ENCODE results near the gene MID1IP1.

Gene MID1IP1

DNA sequence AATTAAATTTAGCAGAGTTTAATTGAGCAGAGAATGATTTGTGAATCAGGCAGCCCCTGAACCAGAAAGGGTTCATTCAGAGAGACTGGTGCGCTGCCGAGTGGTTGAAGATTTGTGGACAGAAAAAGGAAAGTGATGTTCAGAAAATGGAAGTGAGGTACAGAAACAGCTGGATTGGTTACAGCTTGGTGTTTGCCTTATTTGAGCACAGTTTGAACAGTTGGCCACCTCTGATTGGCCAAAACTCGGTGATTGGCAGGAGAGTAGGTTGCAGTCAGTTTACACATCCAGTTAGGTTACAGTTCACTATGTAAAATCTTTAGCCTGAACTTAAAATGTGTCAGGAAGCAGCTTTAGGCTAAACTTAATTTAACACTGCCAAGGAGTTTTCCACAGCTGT is 14.9 kb downstream of the MID1IP1 start:
- no peak for DNase-seq (ENCODE audit: low read depth in 2 of 2)

GRCh38 chrX:38817004-38817703 is 15.9 kb downstream of the MID1IP1 start:
- no peak for DNase-seq (ENCODE audit: low read depth in 2 of 2)

GRCh38 chrX:38819163-38819562 is 17.9 kb downstream of the MID1IP1 start:
- no peak for DNase-seq (ENCODE audit: low read depth in 2 of 2)

DNA sequence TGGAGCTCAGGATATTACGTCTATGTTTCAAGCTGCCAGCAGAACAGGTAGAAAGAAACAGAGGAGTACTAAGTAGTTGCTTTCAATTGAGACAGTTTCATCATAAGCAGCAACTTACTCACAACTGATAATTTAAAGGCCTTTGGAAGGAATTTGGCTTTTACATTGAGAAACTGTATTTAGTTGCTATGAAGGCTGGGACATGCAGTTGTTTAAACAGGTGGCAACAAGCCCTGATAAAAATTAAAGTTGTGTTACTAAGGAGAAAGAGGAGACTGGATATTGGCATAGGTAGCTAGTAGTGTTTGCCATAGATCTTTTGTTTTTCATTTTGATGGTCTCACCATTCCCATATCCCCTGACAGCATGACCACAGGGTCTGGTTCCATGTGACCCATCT is 18.4 kb downstream of the MID1IP1 start:
- DNase-seq (ENCODE audit: low read depth in 2 of 2) = no peak

GRCh38 chrX:38820751-38821150 is 19.5 kb downstream of the MID1IP1 start:
- DNase-seq (ENCODE audit: low read depth in 2 of 2) = no peak

DNA sequence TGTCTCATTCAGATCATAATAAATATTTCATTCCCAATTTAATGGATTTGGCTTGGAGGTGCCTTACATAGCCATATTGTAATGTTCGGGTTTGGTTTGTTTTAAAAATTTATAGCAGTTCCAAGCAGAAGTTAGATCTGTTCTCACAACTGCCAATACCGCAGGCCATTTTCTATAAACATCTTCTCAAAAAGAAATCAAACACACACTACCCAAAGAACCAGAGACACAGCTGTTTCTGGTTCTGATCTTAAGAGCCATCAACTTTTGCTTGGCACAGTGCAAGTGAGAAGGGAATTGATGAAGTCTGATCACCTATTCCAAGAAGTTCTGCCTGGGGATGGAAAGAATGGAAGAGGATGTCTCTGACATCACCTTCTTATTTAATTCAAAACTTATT is 22.9 kb downstream of the MID1IP1 start:
- DNase-seq (ENCODE audit: low read depth in 2 of 2) = no peak

DNA sequence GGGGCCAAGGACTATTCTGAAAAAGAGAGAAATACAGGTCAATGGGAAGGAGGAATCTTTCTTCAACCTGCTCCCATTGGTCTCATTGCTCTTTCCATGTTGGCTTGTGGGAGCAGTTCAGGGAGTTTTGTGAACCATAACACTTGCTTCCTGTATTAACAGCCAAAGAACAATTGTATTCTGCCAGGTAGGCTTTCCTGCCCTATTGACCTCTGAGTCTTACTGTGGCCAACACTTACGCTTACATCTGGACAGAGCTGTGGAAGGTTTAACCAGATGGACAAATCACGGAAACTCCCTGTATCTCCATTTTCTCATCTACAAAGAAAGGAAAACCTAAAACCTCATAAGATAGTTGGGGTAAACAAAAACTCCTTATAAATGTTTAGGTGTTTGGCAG is 30.7 kb downstream of the MID1IP1 start:
- no peak for DNase-seq (ENCODE audit: low read depth in 2 of 2)

- no peak for DNase-seq (ENCODE audit: low read depth in 2 of 2)
Measured at GRCh38 chrX:38837389-38837788, 36.1 kb downstream of the MID1IP1 start.

- DNase-seq (ENCODE audit: low read depth in 2 of 2) = no peak
Measured at GRCh38 chrX:38839277-38839676, 38.0 kb downstream of the MID1IP1 start.

DNA sequence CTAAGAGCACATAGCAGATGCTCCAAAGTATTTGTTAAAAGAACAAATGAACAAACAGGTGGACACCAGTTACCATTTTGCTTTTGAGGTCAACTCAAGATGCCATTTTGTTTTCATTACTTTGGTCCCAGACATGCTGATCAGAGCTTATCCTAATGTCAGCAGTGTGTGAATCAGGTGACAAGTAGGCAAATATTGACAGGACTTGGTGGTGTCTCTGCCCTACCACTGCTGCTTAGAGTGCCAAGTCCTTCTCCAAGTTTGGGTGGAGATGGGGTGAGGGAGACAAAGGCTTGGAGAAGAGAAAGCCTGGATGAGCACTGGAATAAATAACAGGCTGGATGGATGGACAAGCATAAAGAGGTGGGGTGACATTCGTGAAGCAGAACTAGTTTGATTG is 38.7 kb downstream of the MID1IP1 start:
- no peak for DNase-seq (ENCODE audit: low read depth in 2 of 2)

DNA sequence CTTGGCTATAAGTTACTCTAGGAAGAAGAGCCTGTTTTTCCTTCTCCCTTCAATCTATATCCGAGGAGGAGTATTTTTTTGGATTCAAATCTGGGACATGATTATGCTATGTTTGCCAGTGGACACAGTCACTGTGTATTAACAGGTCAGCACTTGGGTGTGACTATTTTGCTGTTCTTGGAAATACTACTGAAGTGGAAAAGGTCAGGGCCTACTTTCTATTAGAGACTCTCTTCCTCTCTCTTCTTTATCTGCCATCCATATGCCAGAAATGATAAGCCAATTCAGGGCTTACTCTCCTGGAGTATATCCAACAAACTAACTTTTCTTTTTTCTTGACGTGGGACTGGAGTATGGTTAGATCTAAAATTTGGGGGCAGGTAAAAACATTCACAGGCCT is 40.5 kb downstream of the MID1IP1 start:
- no peak for DNase-seq (ENCODE audit: low read depth in 2 of 2)

DNA sequence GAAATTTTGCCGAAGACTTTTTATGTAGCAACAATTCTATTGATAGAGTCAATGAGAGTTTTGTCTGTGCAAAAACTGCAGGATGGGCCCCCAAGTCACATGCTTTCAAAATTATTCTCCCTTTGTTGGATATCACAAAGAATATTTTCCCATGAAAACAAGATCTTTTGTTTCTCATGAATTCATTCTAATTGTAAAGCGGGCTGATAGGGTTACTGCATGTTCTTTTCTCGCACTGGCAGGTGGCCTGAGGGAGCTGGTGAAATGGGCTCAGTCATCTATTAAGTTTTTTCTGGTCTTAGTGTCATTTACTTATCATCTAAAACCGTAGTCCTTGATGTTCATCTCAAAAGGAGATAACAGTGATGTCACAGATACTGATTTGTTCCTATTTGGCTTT is 44.2 kb downstream of the MID1IP1 start:
- no peak for DNase-seq (ENCODE audit: low read depth in 2 of 2)

GRCh38 chrX:38847206-38847902 is 46.1 kb downstream of the MID1IP1 start:
- DNase-seq (ENCODE audit: low read depth in 2 of 2) = no peak

DNA sequence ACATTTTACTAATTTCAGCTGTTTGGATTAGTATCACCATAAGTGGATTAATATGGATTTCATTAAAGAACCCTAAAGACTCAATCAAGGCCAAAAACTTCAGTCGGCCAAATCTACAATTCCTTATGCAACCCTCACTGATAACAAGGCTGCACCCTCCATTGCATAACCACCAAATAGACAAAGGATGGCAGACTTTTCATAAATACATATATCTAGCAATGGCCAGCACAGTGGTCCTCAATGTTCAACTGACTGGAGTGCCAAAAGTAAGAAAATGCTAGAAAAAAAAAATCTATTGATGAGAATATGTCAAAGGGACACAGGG is 46.6 kb downstream of the MID1IP1 start:
- no peak for DNase-seq (ENCODE audit: low read depth in 2 of 2)

DNA sequence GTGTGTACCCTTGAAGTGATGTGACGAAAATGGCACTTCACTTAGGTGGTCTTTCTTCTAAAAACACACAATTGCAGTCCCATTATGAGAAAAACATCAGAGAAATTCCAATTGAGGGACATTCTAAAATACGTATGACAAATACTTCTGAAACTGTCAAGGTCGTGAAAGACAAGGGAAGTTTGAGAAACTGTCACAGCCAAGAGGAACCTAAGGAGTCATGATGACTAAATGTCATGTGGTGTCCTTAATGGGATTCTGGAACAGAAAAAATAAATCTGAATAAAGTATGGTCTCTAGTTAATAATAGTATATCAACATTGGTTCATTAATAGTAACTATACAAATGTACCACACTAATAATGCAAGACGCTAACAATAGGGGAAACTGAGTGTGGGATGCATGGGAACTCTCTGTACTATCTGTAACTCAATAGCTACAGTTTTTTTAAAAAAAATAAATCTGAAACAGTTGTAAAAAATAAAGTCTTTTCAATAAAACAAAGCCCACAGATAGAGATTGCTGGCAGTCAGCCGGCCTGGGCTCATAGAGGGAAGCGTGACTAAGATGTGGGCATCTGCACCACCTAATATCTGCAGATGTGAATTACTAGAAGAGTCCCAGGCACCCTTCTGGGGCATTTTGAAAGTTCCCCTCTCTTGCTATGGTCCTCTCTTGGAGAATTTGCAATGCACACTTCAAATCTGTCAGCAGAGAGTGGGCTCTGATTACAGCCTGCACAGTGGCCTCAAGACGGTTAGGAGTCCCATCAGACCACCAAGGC is 47.6 kb downstream of the MID1IP1 start:
- no peak for DNase-seq (ENCODE audit: low read depth in 2 of 2)

GRCh38 chrX:38850807-38851544 is 49.7 kb downstream of the MID1IP1 start:
- DNase-seq (ENCODE audit: low read depth in 2 of 2) = no peak

GRCh38 chrX:38854305-38854704 is 53.0 kb downstream of the MID1IP1 start:
- no peak for DNase-seq (ENCODE audit: low read depth in 2 of 2)

Measured in stimulated activated CD8-positive, alpha-beta memory T cell treated with anti-CD3 and anti-CD28 coated beads, Interleukin-7, amount 100 ng/mL, for 1 hour (primary cell).